GM12878 (cell line): ENCODE results near the gene EDNRB. TPM values are rescaled to one million over a fixed set of nuclear protein-coding genes. Genes with fewer than 3 reads are reported as not detected.

ENCODE experiments used
- ATAC-seq: fragments of 200-7000 bp; cut with Tn5 transposase; 3 replicates; pipeline ENCODE4 v1.9.1; 2020; ENCODE audit warnings: mild to moderate bottlenecking, moderate library complexity
- BruUV-seq: library from RNA; stranded (reverse); fragments of 400-500 nt; replicated peaks from 2 replicates; lab custom pipeline; 2021; lab: Mats Ljungman, UMichigan
- CTCF ChIA-PET: fragments of 300-600 bp; sonication (Branson Sonifier 250); formaldehyde crosslinking; extraction: SDS; loops from one replicate; lab custom pipeline; 2021; ENCODE audit warnings: inconsistent platforms; lab: Yijun Ruan, JAX
- POLR2A ChIA-PET: fragments of 350-600 bp; formaldehyde crosslinking; extraction: SDS; loops from one replicate; lab custom pipeline; 2021; ENCODE audit warnings: inconsistent platforms; lab: Charles Lee
- RAD21 ChIA-PET: fragments of 300-600 bp; sonication (Branson Sonifier 250); formaldehyde crosslinking; loops from one replicate; lab custom pipeline; 2023; ENCODE audit warnings: antibody characterized with exemption; ENCODE audit not compliant: unreplicated experiment; lab: Charles Lee
- SMC1A ChIA-PET: fragments of 300-600 bp; sonication (Branson Sonifier 250); formaldehyde crosslinking; loops from one replicate; lab custom pipeline; 2023; ENCODE audit not compliant: unreplicated experiment, uncharacterized antibody; lab: Charles Lee
- DNase-seq: peaks from one replicate; pipeline ENCODE4 v3.0.0-alpha.2; 2011; ENCODE audit warnings: low read depth, low spot score
- FAIRE-seq: peaks from 3 replicates; lab custom pipeline; 2011; peaks lifted over from hg19 to GRCh38; lab: Jason Lieb, UNC
- H2AFZ ChIP-seq: 2 replicates; pipeline ENCODE4 v1.6.0; 2011; ENCODE audit warnings: low read depth, low read length, control low read depth; ENCODE audit not compliant: control insufficient read depth
- H3K27ac ChIP-seq: 2 replicates; pipeline ENCODE4 v1.5.1; 2011; ENCODE audit warnings: control low read depth; ENCODE audit not compliant: control insufficient read depth, insufficient read depth
- H3K27me3 ChIP-seq, 2 experiments: replicated peaks in 1 of 2; 2 replicates each; pipeline versions ENCODE4 v1.6.0 to v1.6.1; 2011; ENCODE audit warnings: low read length in 1 of 2; ENCODE audit not compliant: control insufficient read depth in 2 of 2, insufficient read depth in 2 of 2
- H3K36me3 ChIP-seq, 2 experiments: 2 replicates each; pipeline ENCODE4 v1.5.1; 2011; ENCODE audit warnings: low read length in 1 of 2; ENCODE audit not compliant: control insufficient read depth in 2 of 2, insufficient read depth in 2 of 2
- H3K4me1 ChIP-seq: 2 replicates; pipeline ENCODE4 v1.6.1; 2011; ENCODE audit warnings: mild to moderate bottlenecking, low read length, moderate library complexity, mixed read lengths; ENCODE audit not compliant: control insufficient read depth, insufficient read depth
- H3K4me2 ChIP-seq: 2 replicates; pipeline ENCODE4 v1.6.0; 2011; ENCODE audit warnings: control low read depth; ENCODE audit not compliant: control insufficient read depth, insufficient read depth
- H3K4me3 ChIP-seq: fragments of 200-600 bp; sonication (generic); 2 replicates; pipeline ENCODE4 v1.5.1; 2016
- H3K79me2 ChIP-seq: 2 replicates; pipeline ENCODE4 v1.6.0; 2011; ENCODE audit warnings: low read length; ENCODE audit not compliant: control insufficient read depth, insufficient read depth
- H3K9ac ChIP-seq: 2 replicates; pipeline ENCODE4 v1.8.0; 2011; ENCODE audit warnings: low read length, control low read depth, mixed read lengths; ENCODE audit not compliant: control insufficient read depth, insufficient read depth
- H3K9me3 ChIP-seq: replicated peaks from 3 replicates; pipeline ENCODE4 v1.5.1; 2011; ENCODE audit warnings: mild to moderate bottlenecking, low read length; ENCODE audit not compliant: control insufficient read depth, insufficient read depth
- H4K20me1 ChIP-seq: 2 replicates; pipeline ENCODE4 v1.6.0; 2011; ENCODE audit not compliant: control insufficient read depth, insufficient read depth
- CBX5 ChIP-seq: sonication (generic); IDR thresholded peaks from 2 replicates; pipeline ENCODE4 v1.6.1; 2016; ENCODE audit warnings: low read depth, moderate library complexity, mild to moderate bottlenecking, inconsistent platforms
- CEBPZ ChIP-seq: fragments of 150-350 bp; IDR thresholded peaks from 2 replicates; pipeline ENCODE4 v1.6.1; 2016; ENCODE audit warnings: low read depth, low read length
- CHD2 ChIP-seq: IDR thresholded peaks from 2 replicates; pipeline ENCODE4 v1.6.1; 2011; ENCODE audit warnings: low read depth, low read length, improper control_type of control experiment, borderline replicate concordance
- CREM ChIP-seq: IDR thresholded peaks from 2 replicates; pipeline ENCODE4 v1.6.1; 2014; ENCODE audit warnings: antibody characterized with exemption, low read depth
- E2F4 ChIP-seq: IDR thresholded peaks from 2 replicates; pipeline ENCODE4 v1.6.1; 2012; ENCODE audit warnings: low read depth, low read length, improper control_type of control experiment
- GABPA ChIP-seq: IDR thresholded peaks from 2 replicates; pipeline ENCODE4 v1.6.1; 2014; ENCODE audit warnings: antibody characterized with exemption, low read depth, mild to moderate bottlenecking, inconsistent platforms
- LARP7 ChIP-seq: fragments of 450-650 bp; IDR thresholded peaks from 2 replicates; pipeline ENCODE4 v1.6.1; 2017; ENCODE audit warnings: mild to moderate bottlenecking
- NFXL1 ChIP-seq: fragments of 450-650 bp; IDR thresholded peaks from 2 replicates; pipeline ENCODE4 v1.6.1; 2017; ENCODE audit warnings: antibody characterized with exemption, mild to moderate bottlenecking, borderline replicate concordance
- NR2C1 ChIP-seq: fragments of 450-650 bp; IDR thresholded peaks from 2 replicates; pipeline ENCODE4 v1.6.1; 2017; ENCODE audit warnings: antibody characterized with exemption, mild to moderate bottlenecking, moderate library complexity
- NR2F1 ChIP-seq: fragments of 450-650 bp; conservative IDR thresholded peaks from 2 replicates; pipeline ENCODE4 v1.6.1; 2017; ENCODE audit warnings: mild to moderate bottlenecking
- SMAD1 ChIP-seq: fragments of 450-650 bp; IDR thresholded peaks from 2 replicates; pipeline ENCODE4 v1.6.1; 2018; ENCODE audit warnings: mild to moderate bottlenecking, low read depth; ENCODE audit not compliant: partially characterized antibody
- STAT3 ChIP-seq: IDR thresholded peaks from 2 replicates; pipeline ENCODE4 v1.6.1; 2011; ENCODE audit warnings: low read depth, low read length, improper control_type of control experiment
- TAF1 ChIP-seq: IDR thresholded peaks from 2 replicates; pipeline ENCODE4 v1.6.1; 2011; ENCODE audit warnings: mild to moderate bottlenecking, low read depth, low read length, borderline replicate concordance
- ZNF24 ChIP-seq: fragments of 450-650 bp; IDR thresholded peaks from 2 replicates; pipeline ENCODE4 v1.6.1; 2017; ENCODE audit warnings: antibody characterized with exemption, mild to moderate bottlenecking
- WGBS: methylation state at CpG from one replicate; pipeline ENCODE4 v1.1.6; 2016; ENCODE audit warnings: low lambda C conversion rate; ENCODE audit not compliant: insufficient replicate concordance, insufficient coverage; ENCODE audit errors: missing lambda C conversion rate; 5-methylcytosine and 5-hydroxymethylcytosine counted together
- in situ Hi-C: fragments of 300-500 bp; cut with MboI; formaldehyde crosslinking; loops from 9 replicates; pipeline ENCODE4 v1.14.3; 2018; ENCODE audit warnings: mixed read lengths
- intact Hi-C: fragments of 100-400 bp; cut with micrococcal nuclease; formaldehyde crosslinking; loops from one replicate; pipeline ENCODE4 v1.14.2; 2022; ENCODE audit not compliant: unreplicated experiment
- polyA plus RNA-seq, 11 experiments: library from polyadenylated mRNA; depleted of rRNA in 4 of 11; unstranded in 6 of 11; stranded (reverse) in 5 of 11; fragments of >200 nt; fragmentation: Nextera tagmentation in 4 of 11; fragmentation: Illumina TruSeq in 1 of 11; extraction: Ambion mirVana in 4 of 11; extraction: Trizol in 1 of 11; gene quantifications; 1 replicate in 1 of 11; 2 replicates in 10 of 11; pipeline versions ENCODE4 v1.2.1 to v1.2.3, GENCODE V29; 2011 to 2016; ENCODE audit warnings: inconsistent platforms in 2 of 11, missing spikeins in 2 of 11, low read depth in 1 of 11
- total RNA-seq, 4 experiments: library from RNA; depleted of rRNA in 3 of 4; stranded (reverse); fragments of >200 nt in 3 of 4; fragmentation: Illumina TruSeq in 1 of 4; extraction: Trizol in 1 of 4; gene quantifications; 2 replicates each; pipeline versions ENCODE4 v1.2.1 to v1.2.3, GENCODE V29; 2013 to 2021
- TF ChIP-seq, protein P1 (sequence below): fragments of 450-650 bp; conservative IDR thresholded peaks from 2 replicates; pipeline ENCODE4 v1.6.1; 2017; ENCODE audit warnings: mild to moderate bottlenecking, moderate library complexity

The EDNRB gene
- total and polyA plus RNA-seq, 10 of the 15 experiments (the other 5 are each of a cell fraction or from before 2014, with no cell fraction given), result not detected

DNA sequence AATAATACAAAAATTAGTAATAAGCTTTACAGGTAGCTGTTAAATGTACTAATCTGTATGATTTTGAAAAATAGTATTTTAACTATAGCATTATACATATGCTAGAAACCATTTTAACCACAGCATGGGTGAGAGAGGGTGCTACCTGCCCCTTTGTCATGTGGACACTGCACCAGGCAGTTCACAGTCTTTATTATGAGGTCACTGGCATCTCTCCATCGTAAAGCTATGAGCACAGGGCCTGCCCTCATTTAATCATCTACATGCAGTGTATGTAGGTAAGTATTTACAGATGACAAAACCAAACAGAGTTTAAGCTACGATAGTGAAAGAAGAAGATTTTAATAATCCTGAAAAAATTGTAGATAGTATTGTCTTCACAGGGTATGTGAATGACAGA lies 21.7 kb downstream of the EDNRB start (continued):
- TF ChIP-seq CEBPZ, result no peak
- TF ChIP-seq SMAD1, result no peak
- no peak for TF ChIP-seq TAF1
- no peak for TF ChIP-seq STAT3

DNA sequence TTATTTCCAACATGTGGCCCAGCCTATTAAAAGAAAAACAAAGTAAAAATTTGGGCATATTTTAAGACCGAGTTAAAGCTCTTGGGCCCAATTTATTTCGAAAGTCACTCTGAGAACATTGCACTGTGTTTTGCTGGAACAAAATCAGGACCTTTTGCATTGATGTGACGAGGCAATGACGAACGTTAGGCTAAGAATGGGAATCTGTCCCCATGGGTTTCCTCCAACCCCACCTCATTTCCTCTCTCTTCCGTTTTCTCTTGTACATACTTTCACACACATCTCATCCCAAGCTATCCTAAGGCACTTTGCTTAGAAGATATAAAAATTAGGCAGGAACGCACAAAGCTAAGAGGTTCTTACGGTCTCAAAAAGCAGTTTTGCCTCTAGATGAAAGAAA lies 22.1 kb downstream of the EDNRB start:
- in situ Hi-C loops, result no loop called here
- whole genome bisulfite sequencing, result 89% methylated on average over 8 of the region's 8 CpGs

More for the DNA sequence above, 22.1 kb downstream of the EDNRB start:
- Histone ChIP-seq H3K27me3 (no peaks in the 10 kb centered on the region), H3K9me3 (no peaks in the 10 kb centered on the region), H3K4me1 (no peaks in the 10 kb centered on the region; the same call in 1 of the 2 replicates), H3K4me2 (no peak overlapping the region), H3K27ac (no peak overlapping the region), H4K20me1 (no peaks in the 10 kb centered on the region), H3K9ac (no peak overlapping the region), H2AFZ (no peak overlapping the region), H3K4me3 (no peak overlapping the region), H3K79me2 (no peaks in the 10 kb centered on the region), H3K36me3 (no peaks in the 10 kb centered on the region)
- no peak for DNase-seq
- FAIRE-seq, result no peak
- TF ChIP-seq LARP7 (no peak), CBX5 (no peak), CHD2 (no peak), ZNF24 (no peak), GABPA (no peak), E2F4 (no peak), CREM (no peak), NR2C1 (no peak), SMAD1 (no peak), NR2F1 (no peak), NFXL1 (no peak)
- TF ChIP-seq, protein P1, sequence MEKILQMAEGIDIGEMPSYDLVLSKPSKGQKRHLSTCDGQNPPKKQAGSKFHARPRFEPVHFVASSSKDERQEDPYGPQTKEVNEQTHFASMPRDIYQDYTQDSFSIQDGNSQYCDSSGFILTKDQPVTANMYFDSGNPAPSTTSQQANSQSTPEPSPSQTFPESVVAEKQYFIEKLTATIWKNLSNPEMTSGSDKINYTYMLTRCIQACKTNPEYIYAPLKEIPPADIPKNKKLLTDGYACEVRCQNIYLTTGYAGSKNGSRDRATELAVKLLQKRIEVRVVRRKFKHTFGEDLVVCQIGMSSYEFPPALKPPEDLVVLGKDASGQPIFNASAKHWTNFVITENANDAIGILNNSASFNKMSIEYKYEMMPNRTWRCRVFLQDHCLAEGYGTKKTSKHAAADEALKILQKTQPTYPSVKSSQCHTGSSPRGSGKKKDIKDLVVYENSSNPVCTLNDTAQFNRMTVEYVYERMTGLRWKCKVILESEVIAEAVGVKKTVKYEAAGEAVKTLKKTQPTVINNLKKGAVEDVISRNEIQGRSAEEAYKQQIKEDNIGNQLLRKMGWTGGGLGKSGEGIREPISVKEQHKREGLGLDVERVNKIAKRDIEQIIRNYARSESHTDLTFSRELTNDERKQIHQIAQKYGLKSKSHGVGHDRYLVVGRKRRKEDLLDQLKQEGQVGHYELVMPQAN, result no peak
- CTCF ChIA-PET, result interaction anchor here (1.0 to 1.5 kb wide), 2 partner anchors 86 to 224 kb away, joined by 3 to 10 read pairs; no protein-coding TSS in a partner anchor
- RAD21 ChIA-PET, result interaction anchor here (1.8 kb wide), 1 partner anchor 9 kb away, joined by 4 read pairs; no protein-coding TSS in a partner anchor
- ATAC-seq, result no peak
- BruUV-seq, result no TSS peak
- POLR2A ChIA-PET, result no interaction called here
- SMC1A ChIA-PET, result interaction anchor here (1.0 to 1.6 kb wide), 4 partner anchors 14 to 225 kb away, joined by 3 to 5 read pairs (median 4); no protein-coding TSS in a partner anchor
- intact Hi-C loops, result no loop called here
